ENCODE results near the gene ZNF283. TPM values are rescaled to one million over a fixed set of nuclear protein-coding genes. Genes with fewer than 3 reads are reported as not detected.

The ZNF283 gene
- total and polyA plus RNA-seq, 2 donors (not counting 1 experiment from before 2014, with no cell fraction given) = 2.1 to 20.8 TPM

DNA sequence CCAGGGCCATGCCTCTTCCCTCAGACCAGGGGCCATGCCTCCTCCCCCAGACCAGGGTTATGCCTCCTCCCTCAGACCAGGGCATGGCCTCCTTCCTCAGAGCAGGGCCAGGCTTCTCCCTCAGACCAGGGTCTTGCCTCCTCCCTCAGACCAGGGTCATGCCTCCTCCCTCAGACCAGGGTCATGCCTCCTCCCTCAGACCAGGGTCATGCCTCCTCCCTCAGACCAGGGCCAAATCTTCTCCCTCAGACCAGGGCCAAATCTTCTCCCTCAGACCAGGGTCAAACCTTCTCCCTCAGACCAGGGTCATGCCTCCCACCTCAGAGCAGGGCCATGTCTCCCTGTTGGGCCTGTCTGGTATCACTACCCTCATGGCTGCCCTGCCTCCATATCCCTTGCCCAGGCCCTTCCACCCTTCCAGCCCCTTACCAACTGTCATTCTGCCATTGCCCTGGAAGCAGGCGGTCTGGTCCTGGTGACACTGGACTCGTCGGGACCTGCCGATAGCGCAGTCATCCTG is 29.0 kb upstream of the ZNF283 start:
- H3K4me2 ChIP-seq (replicated peaks; ENCODE audit: low read depth, low read length, poor library complexity, severe bottlenecking) = peak overlapping the region; percentile 87
- H3K4me3 ChIP-seq (ENCODE audit: control extremely low read depth in 1 of 5, extremely low read depth in 1 of 5, insufficient read depth in 1 of 5, low read depth in 2 of 5, low read length in 4 of 5) = peak overlapping the region in 4 of 5 experiments; percentile 35 to 66 (median 52)
- H3K27me3 ChIP-seq (replicated peaks in 1 of 4; ENCODE audit: control extremely low read depth in 1 of 4, control insufficient read depth in 3 of 4, insufficient read depth in 4 of 4, low read length in 3 of 4) = peaks cover 0 to 52% (median 16%) of the 10 kb centered on the region in 4 experiments
- 61% methylated on average over 5 of the region's 5 CpGs for WGBS (ENCODE audit: insufficient coverage)
- no peaks in the 10 kb centered on the region for H4K20me1 ChIP-seq (ENCODE audit: control insufficient read depth, insufficient read depth, low read length, poor library complexity, severe bottlenecking)
- no peak for DNase-seq
- H2AFZ ChIP-seq (ENCODE audit: insufficient read depth, low read depth, low read length, poor library complexity, severe bottlenecking) = peak overlapping the region; percentile 78
- Mint-ChIP-seq H3K27me3 (peaks cover 39% of the 10 kb centered on the region), H3K4me1 (peaks cover 10% of the 10 kb centered on the region), H3K27ac (no peak overlapping the region), H3K9me3 (ENCODE audit: insufficient read depth) (no peaks in the 10 kb centered on the region), H3K4me3 (peak overlapping the region; percentile 82)
- H3K36me3 ChIP-seq (replicated peaks in 1 of 2; ENCODE audit: control extremely low read depth in 1 of 2, control insufficient read depth in 1 of 2, extremely low read depth in 1 of 2, insufficient read depth in 2 of 2, low read length in 1 of 2) = no peaks in the 10 kb centered on the region
- ChIA-PET CTCF (no interaction called here), POLR2A (no interaction called here)
- no peak for ATAC-seq (ENCODE audit: low read depth)
- peaks cover 2 to 32% (median 5%) of the 10 kb centered on the region in 3 donors for H3K9me3 ChIP-seq (ENCODE audit: control extremely low read depth in 1 of 3, control insufficient read depth in 2 of 3, insufficient read depth in 1 of 3, low read length in 2 of 3)
- no peaks in the 10 kb centered on the region for H3K79me2 ChIP-seq (ENCODE audit: control insufficient read depth, insufficient read depth, low read length)
- no peak overlapping the region for H3K27ac ChIP-seq (ENCODE audit: low read length in 2 of 2)
- TF ChIP-seq, protein P1, sequence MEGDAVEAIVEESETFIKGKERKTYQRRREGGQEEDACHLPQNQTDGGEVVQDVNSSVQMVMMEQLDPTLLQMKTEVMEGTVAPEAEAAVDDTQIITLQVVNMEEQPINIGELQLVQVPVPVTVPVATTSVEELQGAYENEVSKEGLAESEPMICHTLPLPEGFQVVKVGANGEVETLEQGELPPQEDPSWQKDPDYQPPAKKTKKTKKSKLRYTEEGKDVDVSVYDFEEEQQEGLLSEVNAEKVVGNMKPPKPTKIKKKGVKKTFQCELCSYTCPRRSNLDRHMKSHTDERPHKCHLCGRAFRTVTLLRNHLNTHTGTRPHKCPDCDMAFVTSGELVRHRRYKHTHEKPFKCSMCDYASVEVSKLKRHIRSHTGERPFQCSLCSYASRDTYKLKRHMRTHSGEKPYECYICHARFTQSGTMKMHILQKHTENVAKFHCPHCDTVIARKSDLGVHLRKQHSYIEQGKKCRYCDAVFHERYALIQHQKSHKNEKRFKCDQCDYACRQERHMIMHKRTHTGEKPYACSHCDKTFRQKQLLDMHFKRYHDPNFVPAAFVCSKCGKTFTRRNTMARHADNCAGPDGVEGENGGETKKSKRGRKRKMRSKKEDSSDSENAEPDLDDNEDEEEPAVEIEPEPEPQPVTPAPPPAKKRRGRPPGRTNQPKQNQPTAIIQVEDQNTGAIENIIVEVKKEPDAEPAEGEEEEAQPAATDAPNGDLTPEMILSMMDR (IDR thresholded peaks at IDR 0.05) = no peak
- no peak for TF ChIP-seq EZH2 (IDR thresholded peaks at IDR 0.05; ENCODE audit: borderline replicate concordance, insufficient read depth, low read depth, low read length, poor library complexity, severe bottlenecking)
- peaks cover 11 to 12% of the 10 kb centered on the region in 2 donors for H3K4me1 ChIP-seq (ENCODE audit: control insufficient read depth in 2 of 2, insufficient read depth in 2 of 2, low read length in 2 of 2)
- peak overlapping the region; percentile 64 for H3K9ac ChIP-seq (ENCODE audit: low read length)
- intact Hi-C loops (cut with micrococcal nuclease) = no loop called here

DNA sequence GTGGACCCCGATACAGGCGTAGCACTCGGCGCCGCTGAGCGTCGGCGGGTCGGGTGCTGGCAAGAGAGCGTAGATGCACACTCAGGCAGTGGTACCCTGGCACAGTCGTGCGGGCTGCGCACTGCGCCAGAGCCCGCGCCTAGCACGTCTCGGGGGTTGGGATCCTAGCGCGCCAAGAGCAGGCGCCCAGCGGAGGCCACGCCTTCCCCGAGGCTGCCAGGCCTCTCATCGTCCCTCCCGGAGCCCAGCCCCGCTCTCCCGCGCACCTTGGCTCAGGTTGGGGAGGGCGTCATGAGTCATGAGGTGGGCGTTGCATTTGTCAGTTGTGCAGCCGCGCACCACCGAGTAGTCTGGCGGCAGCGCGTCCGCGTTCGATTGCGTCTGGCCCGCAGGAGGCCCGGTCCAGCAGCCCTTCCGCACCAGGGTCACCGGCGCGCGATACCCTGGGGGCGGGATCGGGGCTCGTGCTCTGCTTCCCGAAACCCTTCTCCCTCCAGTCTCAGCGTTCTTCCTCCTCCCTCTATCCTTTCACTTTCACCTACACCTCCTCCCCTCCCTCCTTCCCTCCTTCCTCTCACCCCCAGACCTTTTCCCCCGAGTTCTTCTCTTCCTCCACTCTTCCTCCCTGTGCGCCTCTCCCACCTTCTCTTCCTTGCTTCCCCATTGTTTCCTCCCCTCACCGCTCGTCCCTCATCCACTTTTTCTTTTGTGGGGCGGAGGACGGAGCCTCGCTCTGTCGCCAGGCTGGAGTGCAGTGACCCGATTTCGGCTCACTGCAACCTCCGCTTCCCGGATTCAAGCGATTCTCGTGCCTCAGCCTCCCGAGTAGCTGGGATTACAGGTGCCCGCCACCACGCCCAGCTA is 28.3 kb upstream of the ZNF283 start:
- Mint-ChIP-seq H3K9me3 (ENCODE audit: insufficient read depth) (no peaks in the 10 kb centered on the region), H3K4me3 (peak overlapping the region; percentile 82), H3K27ac (no peak overlapping the region), H3K4me1 (peaks cover 10% of the 10 kb centered on the region), H3K27me3 (peaks cover 32% of the 10 kb centered on the region)
- H3K9ac ChIP-seq (ENCODE audit: low read length) = peak overlapping the region; percentile 64
- peak; percentile 45 for ATAC-seq (ENCODE audit: low read depth)
- no peak for TF ChIP-seq EZH2 (IDR thresholded peaks at IDR 0.05; ENCODE audit: borderline replicate concordance, insufficient read depth, low read depth, low read length, poor library complexity, severe bottlenecking)
- TF ChIP-seq, protein P1 (IDR thresholded peaks at IDR 0.05) = no peak
- H3K9me3 ChIP-seq (ENCODE audit: control extremely low read depth in 1 of 3, control insufficient read depth in 2 of 3, insufficient read depth in 1 of 3, low read length in 2 of 3) = peaks cover 2 to 32% (median 5%) of the 10 kb centered on the region in 3 donors
- CTCF ChIA-PET = no interaction called here
- peak; percentile 35 for DNase-seq
- intact Hi-C loops (cut with micrococcal nuclease) = no loop called here
- peak overlapping the region; percentile 78 for H2AFZ ChIP-seq (ENCODE audit: insufficient read depth, low read depth, low read length, poor library complexity, severe bottlenecking)
- H3K79me2 ChIP-seq (ENCODE audit: control insufficient read depth, insufficient read depth, low read length) = no peaks in the 10 kb centered on the region
- H3K27me3 ChIP-seq (replicated peaks in 1 of 4; ENCODE audit: control extremely low read depth in 1 of 4, control insufficient read depth in 3 of 4, insufficient read depth in 4 of 4, low read length in 3 of 4) = peaks cover 0 to 46% (median 14%) of the 10 kb centered on the region in 4 experiments
- no peaks in the 10 kb centered on the region for H4K20me1 ChIP-seq (ENCODE audit: control insufficient read depth, insufficient read depth, low read length, poor library complexity, severe bottlenecking)
- WGBS (ENCODE audit: insufficient coverage) = 20% methylated on average over 70 of the region's 70 CpGs
- peaks cover 11 to 12% of the 10 kb centered on the region in 2 donors for H3K4me1 ChIP-seq (ENCODE audit: control insufficient read depth in 2 of 2, insufficient read depth in 2 of 2, low read length in 2 of 2)
- H3K4me3 ChIP-seq (ENCODE audit: control extremely low read depth in 1 of 5, extremely low read depth in 1 of 5, insufficient read depth in 1 of 5, low read depth in 2 of 5, low read length in 4 of 5) = peak overlapping the region in 4 of 5 experiments; percentile 35 to 66 (median 52)
- POLR2A ChIA-PET = interaction anchor here (0.6 kb wide), 1 partner anchor 413 kb away, joined by 3 read pairs; no protein-coding TSS in a partner anchor
- H3K4me2 ChIP-seq (replicated peaks; ENCODE audit: low read depth, low read length, poor library complexity, severe bottlenecking) = peak overlapping the region; percentile 87
- H3K36me3 ChIP-seq (replicated peaks in 1 of 2; ENCODE audit: control extremely low read depth in 1 of 2, control insufficient read depth in 1 of 2, extremely low read depth in 1 of 2, insufficient read depth in 2 of 2, low read length in 1 of 2) = no peaks in the 10 kb centered on the region
- no peak overlapping the region for H3K27ac ChIP-seq (ENCODE audit: low read length in 2 of 2)
